ENCODE results near the gene PEAR1. TPM values are rescaled to one million over a fixed set of nuclear protein-coding genes. Genes with fewer than 3 reads are reported as not detected.

PEAR1 gene
- total RNA-seq, 1 donor = 12.7 TPM

- DNase-seq (ENCODE audit: low read depth in 2 of 3, low spot score in 2 of 3) = no peak
Measured at GRCh38 chr1:156931211-156931952, 37.9 kb downstream of the PEAR1 start.

GRCh38 chr1:156931974-156932710 is 38.6 kb downstream of the PEAR1 start:
- no peak for DNase-seq (ENCODE audit: low read depth in 2 of 3, low spot score in 2 of 3)

GRCh38 chr1:156933136-156933535 is 39.6 kb downstream of the PEAR1 start:
- no peak for DNase-seq (ENCODE audit: low read depth in 2 of 3, low spot score in 2 of 3)

- no peak for DNase-seq (ENCODE audit: low read depth in 2 of 3, low spot score in 2 of 3)
Measured at GRCh38 chr1:156935505-156936128, 42.1 kb downstream of the PEAR1 start.

GRCh38 chr1:156936191-156936590 is 42.7 kb downstream of the PEAR1 start:
- no peak for DNase-seq (ENCODE audit: low read depth in 2 of 3, low spot score in 2 of 3)

- no peak for DNase-seq (ENCODE audit: low read depth in 2 of 3, low spot score in 2 of 3)
Measured at GRCh38 chr1:156936721-156937220, 43.3 kb downstream of the PEAR1 start.

GRCh38 chr1:156937883-156938282 is 44.4 kb downstream of the PEAR1 start:
- no peak for DNase-seq (ENCODE audit: low read depth in 2 of 3, low spot score in 2 of 3)

- no peak for DNase-seq (ENCODE audit: low read depth in 2 of 3, low spot score in 2 of 3)
Measured at GRCh38 chr1:156938813-156939212, 45.3 kb downstream of the PEAR1 start.

- no peak for DNase-seq (ENCODE audit: low read depth in 2 of 3, low spot score in 2 of 3)
Measured at GRCh38 chr1:156939786-156940334, 46.3 kb downstream of the PEAR1 start.

- DNase-seq (ENCODE audit: low read depth in 2 of 3, low spot score in 2 of 3) = no peak
Measured at GRCh38 chr1:156941675-156942074, 48.2 kb downstream of the PEAR1 start.

- no peak for DNase-seq (ENCODE audit: low read depth in 2 of 3, low spot score in 2 of 3)
Measured at GRCh38 chr1:156942176-156942575, 48.7 kb downstream of the PEAR1 start.

- no peak for DNase-seq (ENCODE audit: low read depth in 2 of 3, low spot score in 2 of 3)
Measured at GRCh38 chr1:156942576-156942975, 49.1 kb downstream of the PEAR1 start.

- DNase-seq (ENCODE audit: low read depth in 2 of 3, low spot score in 2 of 3) = no peak
Measured at GRCh38 chr1:156943756-156944155, 50.2 kb downstream of the PEAR1 start.

- no peak for DNase-seq (ENCODE audit: low read depth in 2 of 3, low spot score in 2 of 3)
Measured at GRCh38 chr1:156944268-156944667, 50.8 kb downstream of the PEAR1 start.

- DNase-seq (ENCODE audit: low read depth in 2 of 3, low spot score in 2 of 3) = no peak
Measured at GRCh38 chr1:156944848-156945247, 51.3 kb downstream of the PEAR1 start.

- no peak for DNase-seq (ENCODE audit: low read depth in 2 of 3, low spot score in 2 of 3)
Measured at GRCh38 chr1:156945881-156946661, 52.6 kb downstream of the PEAR1 start.

GRCh38 chr1:156947127-156947526 is 53.6 kb downstream of the PEAR1 start:
- no peak for DNase-seq (ENCODE audit: low read depth in 2 of 3, low spot score in 2 of 3)

GRCh38 chr1:156947818-156948525 is 54.5 kb downstream of the PEAR1 start:
- DNase-seq (ENCODE audit: low read depth in 2 of 3, low spot score in 2 of 3) = no peak

- DNase-seq (ENCODE audit: low read depth in 2 of 3, low spot score in 2 of 3) = no peak
Measured at GRCh38 chr1:156948708-156949107, 55.2 kb downstream of the PEAR1 start.

- DNase-seq (ENCODE audit: low read depth in 2 of 3, low spot score in 2 of 3) = no peak
Measured at GRCh38 chr1:156949127-156949526, 55.6 kb downstream of the PEAR1 start.

Data from hematopoietic multipotent progenitor cell (in vitro differentiated cells).